HepG2 (cell line): ENCODE data around the gene KRTAP12-3. TPM values are rescaled to one million over a fixed set of nuclear protein-coding genes. Genes with fewer than 3 reads are reported as not detected.

ENCODE experiments used
- ATM ChIP-seq: fragments of 450-650 bp; IDR thresholded peaks from 2 replicates; pipeline ENCODE4 v1.7.1; 2017; ENCODE audit warnings: mild to moderate bottlenecking, borderline replicate concordance
- CBX5 ChIP-seq: sonication (generic); formaldehyde crosslinking; IDR thresholded peaks from 2 replicates; pipeline ENCODE4 v1.4.0; 2020; ENCODE audit warnings: missing genetic modification reagents, borderline replicate concordance
- HDAC1 ChIP-seq: sonication (generic); formaldehyde crosslinking; IDR thresholded peaks from 2 replicates; pipeline ENCODE4 v1.5.1; 2020; ENCODE audit warnings: mild to moderate bottlenecking, missing genetic modification reagents
- KAT8 ChIP-seq: IDR thresholded peaks from 2 replicates; pipeline ENCODE4 v1.6.1; 2016; ENCODE audit warnings: missing genetic modification reagents, missing compliant biosample characterization
- KDM6A ChIP-seq: IDR thresholded peaks from 2 replicates; pipeline ENCODE4 v1.6.1; 2016; ENCODE audit warnings: low read depth
- MED1 ChIP-seq: sonication (generic); formaldehyde crosslinking; IDR thresholded peaks from 2 replicates; pipeline ENCODE4 v1.4.0; 2020; ENCODE audit warnings: missing genetic modification reagents
- NONO ChIP-seq, 2 experiments: fragments of 450-650 bp in 1 of 2; sonication (generic) in 1 of 2; formaldehyde crosslinking in 1 of 2; IDR thresholded peaks in 1 of 2; conservative IDR thresholded peaks in 1 of 2; 2 replicates each; pipeline versions ENCODE4 v1.6.1 to v1.8.0; 2017 to 2022; ENCODE audit warnings: mild to moderate bottlenecking in 1 of 2, missing genetic modification reagents in 1 of 2, moderate library complexity in 1 of 2
- RAD21 ChIP-seq: fragments of 450-650 bp; formaldehyde crosslinking; IDR thresholded peaks from 2 replicates; pipeline ENCODE4 v1.5.0; 2020; ENCODE audit warnings: mild to moderate bottlenecking
- RARA ChIP-seq: IDR thresholded peaks from 2 replicates; pipeline ENCODE4 v1.6.1; 2016; ENCODE audit warnings: missing genetic modification reagents, missing compliant biosample characterization
- ZFP90 ChIP-seq: sonication (generic); formaldehyde crosslinking; IDR thresholded peaks from 2 replicates; pipeline ENCODE4 v1.8.0; 2022; ENCODE audit warnings: missing genetic modification reagents, mild to moderate bottlenecking, inconsistent platforms, borderline replicate concordance
- ZFP91 ChIP-seq: sonication (generic); formaldehyde crosslinking; IDR thresholded peaks from 2 replicates; pipeline ENCODE4 v1.9.0; 2022; ENCODE audit warnings: missing genetic modification reagents, mild to moderate bottlenecking, borderline replicate concordance
- ZNF256 ChIP-seq: sonication (generic); formaldehyde crosslinking; conservative IDR thresholded peaks from 2 replicates; pipeline ENCODE4 v1.4.0; 2020; ENCODE audit warnings: missing genetic modification reagents
- ZNF280D ChIP-seq: sonication (generic); formaldehyde crosslinking; IDR thresholded peaks from 2 replicates; pipeline ENCODE4 v1.5.1; 2020; ENCODE audit warnings: mild to moderate bottlenecking, missing genetic modification reagents
- ZNF546 ChIP-seq: sonication (generic); formaldehyde crosslinking; conservative IDR thresholded peaks from 2 replicates; pipeline ENCODE4 v1.8.1; 2023; ENCODE audit warnings: mild to moderate bottlenecking, missing genetic modification reagents
- ZNF558 ChIP-seq: sonication (generic); formaldehyde crosslinking; IDR thresholded peaks from 2 replicates; pipeline ENCODE4 v1.9.0; 2022; ENCODE audit warnings: mild to moderate bottlenecking, missing genetic modification reagents, borderline replicate concordance
- ZNF564 ChIP-seq: sonication (generic); formaldehyde crosslinking; IDR thresholded peaks from 2 replicates; pipeline ENCODE4 v1.8.1; 2023; ENCODE audit warnings: mild to moderate bottlenecking, missing genetic modification reagents
- ZNF766 ChIP-seq: sonication (generic); formaldehyde crosslinking; IDR thresholded peaks from 2 replicates; pipeline ENCODE4 v1.5.0; 2020; ENCODE audit warnings: missing genetic modification reagents, borderline replicate concordance
- ZNF770 ChIP-seq: sonication (generic); formaldehyde crosslinking; IDR thresholded peaks from 2 replicates; pipeline ENCODE4 v1.5.0; 2020; ENCODE audit warnings: mild to moderate bottlenecking, missing genetic modification reagents
- ZNF781 ChIP-seq: sonication (generic); formaldehyde crosslinking; IDR thresholded peaks from 2 replicates; pipeline ENCODE4 v1.5.1; 2020; ENCODE audit warnings: borderline replicate concordance, mild to moderate bottlenecking, missing genetic modification reagents; ENCODE audit errors: not compliant biosample characterization
- polyA plus RNA-seq, 8 experiments: library from polyadenylated mRNA; depleted of rRNA in 3 of 8; stranded (reverse) in 7 of 8; unstranded in 1 of 8; fragments of >200 nt; fragmentation: Illumina TruSeq in 4 of 8; extraction: Trizol in 4 of 8; gene quantifications; 2 replicates each; pipeline versions ENCODE4 v1.2.1 to v1.2.3, GENCODE V29; 2011 to 2016; ENCODE audit warnings: low read depth in 4 of 8, missing spikeins in 1 of 8, mixed read lengths in 1 of 8; ENCODE audit not compliant: insufficient read depth in 1 of 8
- total RNA-seq, 5 experiments: library from RNA; depleted of rRNA; stranded (reverse); fragments of >200 nt; fragmentation: Illumina TruSeq; extraction: Trizol; gene quantifications; 2 replicates each; pipeline ENCODE4 v1.2.3, GENCODE V29; 2016; ENCODE audit warnings: low read depth in 1 of 5

KRTAP12-3 gene
- total and polyA plus RNA-seq, 2 of the 13 experiments (the other 11 are each of a cell fraction or from before 2014, with no cell fraction given): not detected

- TF ChIP-seq ATM (no peak), ZFP90 (CRISPR knock-in tag) (no peak), ZNF564 (CRISPR knock-in tag) (0 out of 2 replicates have a peak, but pooled peaks have one; percentile 40), ZNF770 (peak; percentile 85), MED1 (CRISPR knock-in tag) (peak; percentile 67), KAT8 (CRISPR knock-in tag) (peak; percentile 44; the same call in 1 of the 2 replicates), ZFP91 (CRISPR knock-in tag) (peak; percentile 37; the same call in 1 of the 2 replicates), ZNF558 (CRISPR knock-in tag) (no peak), RARA (CRISPR knock-in tag) (0 out of 2 replicates have a peak, but pooled peaks have one; percentile 36), KDM6A (CRISPR knock-in tag) (peak; percentile 65), CBX5 (CRISPR knock-in tag) (0 out of 2 replicates have a peak, but pooled peaks have one; percentile 36), ZNF766 (CRISPR knock-in tag) (peak; percentile 72; the same call in 1 of the 2 replicates), HDAC1 (CRISPR knock-in tag) (peak; percentile 49), ZNF280D (no peak), RAD21 (0 out of 2 replicates have a peak, but pooled peaks have one; percentile 10), ZNF781 (peak; percentile 29), NONO (IDR thresholded peaks at IDR 0.05) (no peak), NONO (CRISPR knock-in tag; conservative IDR thresholded peaks at IDR 0.05) (peak; percentile 24; the same call in 1 of the 2 replicates), ZNF256 (CRISPR knock-in tag) (0 out of 2 replicates have a peak, but pooled peaks have one; percentile 23), ZNF546 (CRISPR knock-in tag) (no peak)
These were observed 40.3 kb downstream of the KRTAP12-3 start (continued) for GRCh38 chr21:44697811-44698734.
